ENCODE measurements around the gene STAT5B.
A peak's percentile ranks its signal among the peaks of the same experiment; 100 is the strongest.
"Not testable (repeated sequence)": the region's sequence is repeated elsewhere in the genome, so short reads cannot be mapped to it uniquely, and the experiment has no call there.

STAT5B gene

DNA sequence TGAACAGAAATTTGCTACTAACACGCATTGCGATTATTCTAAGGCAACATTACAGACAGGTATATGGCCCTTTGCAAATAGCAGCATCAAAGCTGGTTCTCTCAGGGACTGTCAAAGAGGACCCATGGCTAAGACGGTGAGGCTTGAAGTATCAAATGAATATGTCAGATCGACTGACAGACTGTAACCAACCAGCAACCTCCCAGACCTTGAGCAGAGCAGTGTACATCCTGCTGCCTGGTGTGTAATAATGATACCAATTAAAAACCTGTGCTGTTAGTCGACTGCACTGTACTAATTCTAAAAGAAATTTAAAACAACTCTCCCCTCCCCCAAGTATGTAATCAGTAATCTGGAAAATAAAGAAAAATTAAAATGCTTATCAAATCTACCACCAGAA lies 46.0 kb downstream of the STAT5B start:
- Mint-ChIP-seq H3K4me3 (no peak overlapping the region), H3K27me3 (no peaks in the 10 kb centered on the region), H3K4me1 (peaks cover 2 to 5% of the 10 kb centered on the region in 2 donors), H3K36me3 (peaks cover 3 to 12% of the 10 kb centered on the region in 2 donors), H3K27ac (no peak overlapping the region), H3K9me3 (no peaks in the 10 kb centered on the region)
- DNase-seq (no peak), ATAC-seq (replicated peaks) (no peak)

DNA sequence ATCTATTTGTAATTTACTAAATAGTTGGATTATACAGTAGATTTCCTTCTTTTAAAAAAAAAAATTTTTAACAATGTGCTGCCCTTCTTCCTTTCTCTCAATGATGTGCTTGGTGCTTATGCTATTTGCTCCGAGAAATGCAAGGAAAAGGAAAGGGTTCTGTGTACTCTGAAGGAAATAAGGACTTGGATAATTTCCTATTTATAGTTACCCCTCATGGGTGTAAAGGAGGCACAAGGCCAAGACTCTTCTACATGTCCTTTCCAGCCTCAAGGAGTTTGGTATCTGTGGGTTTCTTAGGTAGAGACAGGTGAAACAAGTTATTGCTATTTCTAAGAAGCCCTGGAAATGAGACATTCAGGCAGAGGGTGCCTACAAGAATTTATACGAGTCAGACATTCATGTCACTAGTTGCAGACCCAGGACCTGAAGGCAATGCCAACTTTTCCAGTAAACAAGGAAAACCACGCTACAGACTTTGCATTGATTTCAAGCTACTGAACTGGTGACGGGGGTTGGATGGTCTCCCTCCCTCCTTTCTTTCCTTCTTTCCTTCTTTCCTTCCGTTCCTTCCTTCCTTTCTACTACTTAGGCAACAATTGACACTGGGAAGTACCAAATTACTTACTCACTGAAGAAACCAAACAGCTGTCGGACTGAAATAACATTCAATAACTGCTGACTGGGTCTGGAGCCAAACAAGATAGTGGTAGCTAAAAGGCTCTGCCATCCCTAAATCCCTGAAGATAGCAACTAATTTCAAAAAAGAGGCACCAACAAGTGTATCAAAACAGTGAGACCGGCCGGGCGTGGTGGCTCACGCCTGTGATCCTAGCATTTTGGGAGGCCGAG lies 48.1 kb downstream of the STAT5B start:
- H3K27me3 Mint-ChIP-seq = no peaks in the 10 kb centered on the region
- ATAC-seq (replicated peaks) (no peak), DNase-seq (no peak)
- no peak overlapping the region for H3K27ac Mint-ChIP-seq
- H3K36me3 Mint-ChIP-seq = peaks cover 15 to 26% of the 10 kb centered on the region in 2 donors
- H3K4me1 Mint-ChIP-seq = peaks cover 0 to 2% of the 10 kb centered on the region in 2 donors
- no peak overlapping the region for H3K4me3 Mint-ChIP-seq
- no peaks in the 10 kb centered on the region for H3K9me3 Mint-ChIP-seq

DNA sequence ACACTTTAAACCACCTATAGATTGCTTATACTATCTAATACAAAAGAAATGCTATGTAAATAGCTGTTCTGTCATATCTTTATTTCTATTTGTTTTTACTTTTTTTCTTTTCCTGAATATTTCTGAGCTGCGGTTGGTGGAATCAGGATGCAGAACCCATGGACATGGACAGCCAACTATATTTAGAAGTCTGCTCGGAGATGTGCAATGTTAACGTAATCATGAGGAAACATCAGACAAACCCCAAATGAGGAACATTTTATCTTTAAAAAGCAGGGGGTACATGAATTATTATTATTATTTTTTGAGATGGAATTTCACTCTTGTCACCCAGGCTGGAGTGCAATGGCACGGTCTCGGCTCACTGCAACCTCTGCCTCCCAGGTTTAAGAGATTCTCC lies 50.5 kb downstream of the STAT5B start:
- ATAC-seq (replicated peaks) (no peak), DNase-seq (no peak)
- no peaks in the 10 kb centered on the region for H3K9me3 Mint-ChIP-seq
- no peaks in the 10 kb centered on the region for H3K27me3 Mint-ChIP-seq
- no peak overlapping the region for H3K4me3 Mint-ChIP-seq
- no peak overlapping the region for H3K27ac Mint-ChIP-seq
- H3K36me3 Mint-ChIP-seq = peaks cover 23 to 35% of the 10 kb centered on the region in 2 donors
- peaks cover 7% of the 10 kb centered on the region in 2 donors for H3K4me1 Mint-ChIP-seq

DNA sequence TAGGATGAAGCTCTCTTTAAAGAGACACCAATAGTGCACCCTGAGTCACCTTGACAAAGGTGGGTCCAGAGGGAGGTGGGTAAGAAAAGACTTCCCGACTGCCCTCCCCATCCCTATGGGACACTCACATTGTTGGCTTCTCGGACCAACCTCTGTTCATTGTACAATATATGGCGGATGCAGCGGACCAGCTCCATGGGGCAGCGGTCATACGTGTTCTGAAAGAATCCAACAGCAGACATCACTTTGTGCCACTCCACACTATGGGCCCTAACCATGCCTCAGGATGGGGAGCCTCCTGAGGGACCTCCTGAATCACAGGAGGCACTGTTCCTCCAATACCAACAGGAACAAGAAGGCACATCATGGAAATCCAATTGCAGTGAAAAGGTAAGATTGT lies 51.5 kb downstream of the STAT5B start:
- no peak for DNase-seq
- H3K4me3 Mint-ChIP-seq = no peak overlapping the region
- no peak overlapping the region for H3K27ac Mint-ChIP-seq
- no peak for ATAC-seq (replicated peaks)
- peaks cover 29 to 42% of the 10 kb centered on the region in 2 donors for H3K36me3 Mint-ChIP-seq
- H3K4me1 Mint-ChIP-seq = peaks cover 7% of the 10 kb centered on the region in 2 donors
- H3K27me3 Mint-ChIP-seq = no peaks in the 10 kb centered on the region
- no peaks in the 10 kb centered on the region for H3K9me3 Mint-ChIP-seq

DNA sequence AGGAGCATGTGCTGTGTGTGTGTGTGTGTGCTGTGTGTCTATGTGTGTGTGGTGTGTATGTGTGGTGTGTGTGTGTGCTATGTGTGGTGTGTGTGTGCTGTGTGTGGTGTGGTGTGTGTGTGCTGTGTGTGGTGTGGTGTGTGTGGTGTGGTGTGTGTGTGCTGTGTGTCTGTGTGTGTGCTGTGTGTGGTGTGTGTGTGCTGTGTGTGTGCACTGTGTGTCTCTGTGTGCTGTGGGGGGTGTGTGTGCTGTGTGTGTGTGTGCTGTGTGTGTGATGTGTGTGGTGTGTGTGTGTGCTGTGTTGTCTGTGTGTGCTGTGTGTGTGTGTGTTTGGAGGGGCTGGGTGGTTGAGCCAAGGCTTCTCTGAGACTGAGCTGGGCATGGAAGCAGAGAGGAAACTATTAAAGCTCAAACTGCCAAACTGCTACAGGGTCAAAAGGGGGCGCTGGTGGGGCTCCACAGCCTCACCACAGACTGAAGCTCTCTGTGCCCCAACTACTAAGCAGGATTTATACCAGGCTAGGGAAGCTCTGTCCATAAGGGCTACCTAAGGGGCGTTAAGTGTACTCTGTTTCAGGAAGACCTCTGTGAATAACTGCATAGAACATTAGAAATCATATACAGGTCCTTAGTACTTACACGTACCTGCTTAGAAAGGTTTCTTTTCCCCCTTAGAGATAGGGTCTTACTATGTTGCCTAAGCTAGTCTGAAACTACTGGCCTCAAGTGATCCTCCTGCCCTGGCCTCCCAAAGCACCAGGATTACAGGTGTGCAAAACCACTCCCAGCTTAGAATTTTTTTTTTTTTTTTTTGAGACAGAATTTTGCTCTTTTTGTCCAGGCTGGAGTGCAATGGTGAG lies 54.1 kb downstream of the STAT5B start:
- Mint-ChIP-seq H3K9me3 (no peaks in the 10 kb centered on the region), H3K27me3 (no peaks in the 10 kb centered on the region), H3K4me1 (peaks cover 5 to 7% of the 10 kb centered on the region in 2 donors), H3K27ac (peak overlapping the region; percentile 7), H3K4me3 (no peak overlapping the region), H3K36me3 (peaks cover 38 to 44% of the 10 kb centered on the region in 2 donors)
- ATAC-seq (replicated peaks) (peak; percentile 88 to 90), DNase-seq (peak; percentile 10)

DNA sequence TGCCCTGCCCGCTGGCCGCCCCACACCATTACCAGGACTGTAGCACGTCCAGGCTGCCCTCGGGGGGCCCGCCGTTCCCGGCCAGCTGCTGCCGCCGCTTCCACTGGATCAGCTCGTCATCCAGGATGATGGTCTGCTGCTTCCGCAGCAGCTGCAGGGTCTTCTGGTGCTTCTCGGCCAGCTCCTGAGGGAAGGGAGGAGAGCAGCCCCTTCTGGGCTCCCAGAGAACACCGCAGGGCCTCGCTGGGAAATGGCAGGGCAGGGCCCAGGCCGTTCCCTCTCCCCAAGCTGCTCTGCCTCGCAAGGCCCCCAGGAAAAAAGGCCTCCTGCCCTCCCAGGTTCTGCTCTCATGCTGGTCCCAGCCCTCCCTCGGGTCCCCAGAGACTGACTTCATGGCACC lies 56.9 kb downstream of the STAT5B start:
- peaks cover 47 to 52% of the 10 kb centered on the region in 2 donors for H3K36me3 Mint-ChIP-seq
- not testable (repeated sequence) for H3K4me1 Mint-ChIP-seq; ATAC-seq (replicated peaks); H3K4me3 Mint-ChIP-seq; H3K9me3 Mint-ChIP-seq; H3K27me3 Mint-ChIP-seq; H3K27ac Mint-ChIP-seq; DNase-seq

DNA sequence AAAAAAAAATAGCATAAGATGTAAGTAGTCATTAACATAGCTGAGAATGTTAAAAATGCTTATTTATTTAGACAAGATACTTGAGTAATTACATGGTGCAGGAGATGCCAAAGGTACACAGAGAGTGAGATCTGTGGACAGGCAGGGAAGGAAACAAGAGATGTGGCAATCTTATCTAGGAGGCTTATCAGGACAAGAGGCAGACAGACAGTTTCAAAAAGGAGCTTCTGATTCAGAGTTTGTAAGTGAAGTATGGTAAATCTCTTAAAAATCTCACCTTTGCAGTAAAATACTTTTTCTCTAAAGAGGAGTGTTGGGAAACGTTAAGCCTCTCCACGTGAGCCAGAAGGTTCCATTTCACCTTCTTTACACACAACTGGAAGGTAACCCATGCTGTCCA lies 62.0 kb downstream of the STAT5B start:
- no peak for ATAC-seq (replicated peaks)
- no peaks in the 10 kb centered on the region for H3K27me3 Mint-ChIP-seq
- H3K36me3 Mint-ChIP-seq = peaks cover 38 to 49% of the 10 kb centered on the region in 2 donors
- H3K27ac Mint-ChIP-seq = no peak overlapping the region
- no peak overlapping the region for H3K4me3 Mint-ChIP-seq
- H3K4me1 Mint-ChIP-seq = no peaks in the 10 kb centered on the region
- H3K9me3 Mint-ChIP-seq = no peaks in the 10 kb centered on the region
- no peak for DNase-seq

DNA sequence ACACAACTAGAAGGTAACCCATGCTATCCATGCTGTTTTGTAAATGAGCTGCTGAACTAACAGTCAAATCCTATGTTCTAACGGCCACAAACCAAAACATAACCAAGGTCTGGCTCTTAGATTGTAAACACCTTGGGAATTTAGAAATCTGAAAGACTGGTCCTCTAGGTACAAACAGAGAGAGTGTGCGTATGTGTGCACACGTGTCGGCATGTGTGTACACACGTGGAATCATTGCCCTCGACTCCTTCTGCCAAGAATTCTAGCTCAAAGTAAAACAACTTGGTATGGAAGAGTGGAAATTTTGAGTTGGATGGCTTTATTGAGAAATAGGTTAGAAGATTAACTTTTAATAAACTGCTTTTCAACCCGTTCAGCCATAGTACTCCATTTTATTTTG lies 63.8 kb downstream of the STAT5B start:
- no peak for DNase-seq
- ATAC-seq (replicated peaks) = no peak
- H3K4me3 Mint-ChIP-seq = no peak overlapping the region
- no peaks in the 10 kb centered on the region for H3K27me3 Mint-ChIP-seq
- no peaks in the 10 kb centered on the region for H3K4me1 Mint-ChIP-seq
- no peaks in the 10 kb centered on the region for H3K9me3 Mint-ChIP-seq
- peaks cover 30 to 44% of the 10 kb centered on the region in 2 donors for H3K36me3 Mint-ChIP-seq
- no peak overlapping the region for H3K27ac Mint-ChIP-seq

DNA sequence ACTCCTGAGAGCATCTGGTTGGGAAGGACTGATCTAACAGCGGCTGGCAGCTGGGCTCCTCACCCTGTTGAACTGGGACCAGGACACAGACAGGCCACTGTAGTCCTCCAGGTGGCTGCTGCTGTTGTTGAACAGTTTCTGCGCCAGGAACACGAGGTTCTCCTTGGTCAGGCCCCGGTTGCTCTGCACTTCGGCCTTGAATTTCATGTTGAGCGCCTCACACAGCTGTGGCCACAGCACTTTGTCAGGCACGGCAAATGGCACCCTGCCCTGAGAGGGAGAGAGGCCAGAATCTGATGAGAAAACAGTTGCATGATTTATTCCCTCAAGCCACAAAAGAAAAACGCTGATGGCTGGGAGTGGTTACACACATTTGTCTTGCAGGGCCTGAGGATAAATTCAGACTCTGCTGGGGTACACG lies 64.3 kb downstream of the STAT5B start:
- not testable (repeated sequence) for H3K27ac Mint-ChIP-seq
- H3K36me3 Mint-ChIP-seq = peaks cover 26 to 44% of the 10 kb centered on the region in 2 donors

DNA sequence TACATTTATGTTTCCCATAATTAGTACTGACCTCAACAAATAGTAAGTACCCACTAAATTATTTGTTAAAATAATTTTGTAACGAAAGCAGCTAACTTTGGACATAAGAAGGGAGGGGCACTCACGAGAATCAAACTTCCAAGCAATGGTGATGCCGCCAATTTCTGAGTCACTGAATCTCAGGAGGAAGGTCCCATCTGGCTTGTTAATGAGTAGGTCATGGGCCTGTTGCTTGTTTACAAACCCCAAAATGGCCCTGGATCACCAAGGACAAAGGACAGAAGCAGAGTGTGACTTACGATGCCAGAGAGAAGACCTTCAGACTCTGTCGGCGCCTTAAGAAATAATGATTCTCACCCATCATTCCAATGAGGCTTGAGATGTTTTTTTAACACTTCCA lies 66.1 kb downstream of the STAT5B start:
- H3K4me1 Mint-ChIP-seq = no peaks in the 10 kb centered on the region
- ATAC-seq (replicated peaks) (no peak), DNase-seq (no peak)
- H3K27me3 Mint-ChIP-seq = no peaks in the 10 kb centered on the region
- H3K36me3 Mint-ChIP-seq = peaks cover 30 to 48% of the 10 kb centered on the region in 2 donors
- no peak overlapping the region for H3K27ac Mint-ChIP-seq
- H3K9me3 Mint-ChIP-seq = no peaks in the 10 kb centered on the region
- no peak overlapping the region for H3K4me3 Mint-ChIP-seq

More for the DNA sequence above, 64.3 kb downstream of the STAT5B start:
- H3K4me1 Mint-ChIP-seq; DNase-seq; ATAC-seq (replicated peaks); H3K27me3 Mint-ChIP-seq; H3K9me3 Mint-ChIP-seq; H3K4me3 Mint-ChIP-seq: not testable (repeated sequence)

DNA sequence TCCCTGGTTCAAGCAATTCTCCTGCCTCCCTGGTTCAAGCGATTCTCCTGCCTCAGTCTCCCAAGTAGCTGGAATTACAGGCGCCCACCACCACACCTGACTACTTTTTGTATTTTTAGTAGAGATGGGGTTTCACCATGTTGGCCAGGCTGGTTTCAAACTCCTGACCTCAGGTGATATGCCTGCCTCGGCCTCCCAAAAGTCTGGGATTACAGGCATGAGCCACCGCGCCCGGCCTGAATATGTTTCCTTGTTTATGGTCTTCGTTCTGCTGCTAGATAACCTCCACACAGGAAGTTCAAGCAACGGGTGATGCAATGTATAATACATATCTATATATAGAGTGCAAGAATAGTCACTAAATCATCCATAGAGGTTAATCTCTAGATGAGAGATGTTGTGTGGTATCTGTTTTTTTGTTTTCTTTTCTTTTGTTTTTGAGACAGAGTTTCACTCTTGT lies 70.0 kb downstream of the STAT5B start:
- not testable (repeated sequence) for H3K4me1 Mint-ChIP-seq; H3K27ac Mint-ChIP-seq; DNase-seq; ATAC-seq (replicated peaks); H3K27me3 Mint-ChIP-seq; H3K9me3 Mint-ChIP-seq; H3K4me3 Mint-ChIP-seq
- H3K36me3 Mint-ChIP-seq = peaks cover 34 to 66% of the 10 kb centered on the region in 2 donors

DNA sequence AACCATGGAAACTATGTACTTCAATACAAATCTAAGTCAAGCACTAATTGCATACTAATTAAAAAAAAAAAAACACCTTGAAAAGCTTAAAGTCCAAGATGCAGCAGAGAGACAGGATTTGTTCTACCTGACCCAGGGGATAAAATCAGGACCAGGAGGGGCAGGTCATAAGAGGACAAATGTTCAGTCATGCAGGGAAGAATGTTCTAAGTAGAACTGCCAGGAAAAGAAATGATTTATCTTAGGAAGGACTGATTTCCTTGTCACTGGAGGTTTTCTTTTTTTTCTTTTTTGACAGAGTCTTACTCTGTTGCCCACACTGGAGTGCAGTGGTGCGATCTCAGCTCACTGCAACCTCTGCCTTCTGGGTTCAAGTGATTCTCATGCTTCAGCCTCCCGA lies 72.8 kb downstream of the STAT5B start:
- Mint-ChIP-seq H3K4me3 (no peak overlapping the region), H3K4me1 (peaks cover 8 to 15% of the 10 kb centered on the region in 2 donors), H3K27ac (peak overlapping the region; percentile 44), H3K9me3 (no peaks in the 10 kb centered on the region), H3K27me3 (no peaks in the 10 kb centered on the region), H3K36me3 (peaks cover 27 to 65% of the 10 kb centered on the region in 2 donors)
- no peak for DNase-seq
- ATAC-seq (replicated peaks) = no peak

DNA sequence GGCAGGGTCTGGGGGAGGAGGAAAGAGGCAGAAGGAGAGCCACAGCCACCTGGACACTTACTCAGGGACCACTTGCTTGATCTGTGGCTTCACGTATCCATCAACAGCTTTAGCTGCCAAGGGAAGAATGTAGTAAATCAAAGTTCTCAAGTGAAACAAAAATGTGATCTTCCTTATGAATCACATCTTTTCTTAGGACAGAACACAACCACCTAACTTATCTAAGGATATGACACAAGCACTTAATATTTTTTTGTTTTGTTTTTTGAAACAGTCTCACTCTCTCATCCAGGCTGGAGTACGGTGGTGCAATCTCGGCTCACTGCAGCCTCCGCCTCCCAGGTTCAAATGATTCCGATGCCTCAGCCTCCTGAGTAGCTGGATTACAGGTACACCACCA lies 73.5 kb downstream of the STAT5B start:
- H3K27ac Mint-ChIP-seq = peak overlapping the region; percentile 62
- H3K27me3 Mint-ChIP-seq = no peaks in the 10 kb centered on the region
- H3K36me3 Mint-ChIP-seq = peaks cover 27 to 66% of the 10 kb centered on the region in 2 donors
- H3K9me3 Mint-ChIP-seq = no peaks in the 10 kb centered on the region
- H3K4me1 Mint-ChIP-seq = peaks cover 8 to 16% of the 10 kb centered on the region in 2 donors
- DNase-seq = no peak
- ATAC-seq (replicated peaks) = no peak
- no peak overlapping the region for H3K4me3 Mint-ChIP-seq

DNA sequence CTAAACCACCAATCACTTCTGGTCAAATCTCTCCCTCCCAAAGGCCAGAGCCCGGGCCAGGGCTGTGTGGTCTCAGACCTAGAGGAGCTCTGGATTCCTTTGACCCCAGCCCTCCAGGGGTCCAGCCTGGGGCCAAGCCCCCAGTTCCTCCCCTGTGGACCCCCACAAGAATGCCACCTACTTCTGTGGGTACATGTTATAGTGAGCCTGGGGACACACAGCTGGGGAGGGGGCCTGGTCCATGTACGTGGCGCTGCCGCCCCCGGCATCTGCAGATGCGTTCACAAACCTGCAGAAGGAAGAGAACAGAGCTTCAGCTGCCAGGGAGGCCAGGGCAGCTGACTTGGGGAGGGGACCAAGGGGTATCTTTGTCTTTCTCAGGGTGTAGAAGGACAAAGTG lies 74.0 kb downstream of the STAT5B start:
- ATAC-seq (replicated peaks) (no peak), DNase-seq (no peak)
- no peak overlapping the region for H3K4me3 Mint-ChIP-seq
- H3K9me3 Mint-ChIP-seq = no peaks in the 10 kb centered on the region
- H3K4me1 Mint-ChIP-seq = peaks cover 8 to 21% of the 10 kb centered on the region in 2 donors
- peaks cover 27 to 66% of the 10 kb centered on the region in 2 donors for H3K36me3 Mint-ChIP-seq
- no peaks in the 10 kb centered on the region for H3K27me3 Mint-ChIP-seq
- peak overlapping the region; percentile 48 for H3K27ac Mint-ChIP-seq
